Panc1 (cell line): ENCODE data around the gene KDM1B.
"Not testable (repeated sequence)": the region's sequence is repeated elsewhere in the genome, so short reads cannot be mapped to it uniquely, and the experiment has no call there.

Experiments used
- POLR2AphosphoS5 ChIP-seq: IDR thresholded peaks from 2 replicates; pipeline ENCODE4 v1.6.1; 2012; ENCODE audit warnings: mild to moderate bottlenecking, low read depth, low read length, moderate library complexity
- TF ChIP-seq, protein P1 (sequence below): fragments of 450-650 bp; IDR thresholded peaks from 2 replicates; pipeline ENCODE4 v1.5.1; 2017; ENCODE audit warnings: mild to moderate bottlenecking

DNA sequence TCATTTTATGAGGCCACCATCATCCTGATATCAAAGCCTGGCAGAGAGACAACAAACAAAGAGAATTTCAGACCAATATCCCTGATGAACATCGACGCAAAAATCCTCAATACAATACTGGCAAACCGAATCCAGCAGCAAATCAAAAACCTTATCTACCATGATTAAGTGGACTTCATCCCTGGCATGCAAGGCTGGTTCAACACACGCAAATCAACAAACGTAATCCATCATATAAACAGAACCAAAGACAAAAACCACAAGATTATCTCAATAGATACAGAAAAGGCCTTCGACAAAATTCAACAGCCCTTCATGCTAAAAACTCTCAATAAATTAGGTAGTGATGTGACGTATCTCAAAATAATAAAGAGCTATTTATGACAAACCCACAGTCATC is 76.6 kb downstream of the KDM1B start:
- TF ChIP-seq, protein P1, sequence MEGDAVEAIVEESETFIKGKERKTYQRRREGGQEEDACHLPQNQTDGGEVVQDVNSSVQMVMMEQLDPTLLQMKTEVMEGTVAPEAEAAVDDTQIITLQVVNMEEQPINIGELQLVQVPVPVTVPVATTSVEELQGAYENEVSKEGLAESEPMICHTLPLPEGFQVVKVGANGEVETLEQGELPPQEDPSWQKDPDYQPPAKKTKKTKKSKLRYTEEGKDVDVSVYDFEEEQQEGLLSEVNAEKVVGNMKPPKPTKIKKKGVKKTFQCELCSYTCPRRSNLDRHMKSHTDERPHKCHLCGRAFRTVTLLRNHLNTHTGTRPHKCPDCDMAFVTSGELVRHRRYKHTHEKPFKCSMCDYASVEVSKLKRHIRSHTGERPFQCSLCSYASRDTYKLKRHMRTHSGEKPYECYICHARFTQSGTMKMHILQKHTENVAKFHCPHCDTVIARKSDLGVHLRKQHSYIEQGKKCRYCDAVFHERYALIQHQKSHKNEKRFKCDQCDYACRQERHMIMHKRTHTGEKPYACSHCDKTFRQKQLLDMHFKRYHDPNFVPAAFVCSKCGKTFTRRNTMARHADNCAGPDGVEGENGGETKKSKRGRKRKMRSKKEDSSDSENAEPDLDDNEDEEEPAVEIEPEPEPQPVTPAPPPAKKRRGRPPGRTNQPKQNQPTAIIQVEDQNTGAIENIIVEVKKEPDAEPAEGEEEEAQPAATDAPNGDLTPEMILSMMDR: not testable (repeated sequence)
- TF ChIP-seq POLR2AphosphoS5: not testable (repeated sequence)
